T-helper 1 cell treated with Interleukin-12 subunit alpha and Interleukin-12 subunit beta and Interleukin-4 antibody, amounts not matched to agents 30 μg/mL and 1 μg/mL, for 36 hours (primary cell): Measurements from ENCODE around the gene HSD17B4.

Source experiments
- H3K27ac Mint-ChIP-seq: one replicate; pipeline ENCODE4 v1.8.0; 2021; ENCODE audit warnings: mild to moderate bottlenecking, mixed read lengths
- H3K27me3 Mint-ChIP-seq: one replicate; pipeline ENCODE4 v1.8.0; 2021; ENCODE audit warnings: low read depth, mixed read lengths
- H3K36me3 Mint-ChIP-seq: one replicate; pipeline ENCODE4 v1.8.0; 2021; ENCODE audit warnings: low read depth, mixed read lengths
- H3K4me1 Mint-ChIP-seq: one replicate; pipeline ENCODE4 v1.8.0; 2021; ENCODE audit warnings: low read depth, mixed read lengths
- H3K4me3 Mint-ChIP-seq: one replicate; pipeline ENCODE4 v1.8.0; 2021; ENCODE audit warnings: mild to moderate bottlenecking, moderate library complexity, mixed read lengths
- H3K9me3 Mint-ChIP-seq: one replicate; pipeline ENCODE4 v1.8.0; 2021; ENCODE audit warnings: mixed read lengths

The HSD17B4 gene

GRCh38 chr5:119570910-119571309, 118.6 kb downstream of the HSD17B4 start:
- Mint-ChIP-seq H3K4me1 (no peaks in the 10 kb centered on the region), H3K4me3 (no peak overlapping the region), H3K27ac (no peak overlapping the region), H3K27me3 (no peaks in the 10 kb centered on the region), H3K36me3 (no peaks in the 10 kb centered on the region), H3K9me3 (no peaks in the 10 kb centered on the region)

DNA sequence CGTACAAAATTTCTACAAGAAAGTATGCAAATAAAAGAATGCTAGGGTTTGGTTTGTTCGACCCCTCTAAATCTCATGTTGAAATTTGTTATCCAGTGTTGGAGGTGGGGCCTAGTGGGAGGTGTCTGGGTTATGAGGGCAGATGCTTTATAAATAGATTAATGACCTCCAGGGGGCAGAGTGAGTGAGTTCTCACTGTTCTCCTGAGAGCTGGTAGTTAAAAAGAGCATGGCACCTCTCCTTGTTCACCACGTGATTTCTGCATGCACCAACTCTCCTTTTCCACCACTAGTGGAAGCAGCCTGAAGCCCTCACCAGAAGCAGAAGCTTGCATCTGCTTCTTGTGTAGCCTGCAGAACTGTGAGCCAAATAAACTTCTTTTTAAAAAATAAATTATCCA, 126.6 kb downstream of the HSD17B4 start:
- Mint-ChIP-seq H3K9me3 (no peaks in the 10 kb centered on the region), H3K27me3 (peaks cover 17% of the 10 kb centered on the region), H3K27ac (no peak overlapping the region), H3K36me3 (no peaks in the 10 kb centered on the region), H3K4me1 (no peaks in the 10 kb centered on the region), H3K4me3 (no peak overlapping the region)

GRCh38 chr5:119582987-119583386, 130.7 kb downstream of the HSD17B4 start:
- Mint-ChIP-seq H3K27me3 (peaks cover 17% of the 10 kb centered on the region), H3K36me3 (no peaks in the 10 kb centered on the region), H3K9me3 (no peaks in the 10 kb centered on the region), H3K4me3 (no peak overlapping the region), H3K4me1 (no peaks in the 10 kb centered on the region), H3K27ac (no peak overlapping the region)

GRCh38 chr5:119583684-119584083, 131.4 kb downstream of the HSD17B4 start:
- H3K4me3 Mint-ChIP-seq: no peak overlapping the region
- H3K27ac Mint-ChIP-seq: no peak overlapping the region
- no peaks in the 10 kb centered on the region for H3K36me3 Mint-ChIP-seq
- no peaks in the 10 kb centered on the region for H3K9me3 Mint-ChIP-seq
- H3K4me1 Mint-ChIP-seq: no peaks in the 10 kb centered on the region
- H3K27me3 Mint-ChIP-seq: peaks cover 17% of the 10 kb centered on the region
